Left lung (tissue), 14 donors: ENCODE data around the gene IL27RA. TPM values are rescaled to one million over a fixed set of nuclear protein-coding genes. Genes with fewer than 3 reads are reported as not detected.
A peak's percentile ranks its signal among the peaks of the same experiment; 100 is the strongest.

ENCODE experiments used
- ATAC-seq: fragments of 200-7000 bp; cut with Tn5 transposase; one replicate; pipeline ENCODE4 v1.9.1; 2020; ENCODE audit warnings: moderate library complexity
- DNase-seq, 4 donors: peaks; one replicate each; pipeline ENCODE4 v3.0.0-alpha.2; 2013 to 2020
- H3K27ac ChIP-seq, 2 donors: fragments of 200-600 bp; sonication (generic) in 1 of 2; one replicate each; pipeline versions ENCODE4 v1.5.0 to v1.8.0; 2020 to 2021
- H3K27me3 ChIP-seq, 2 donors: fragments of 200-600 bp; sonication (generic) in 1 of 2; one replicate each; pipeline versions ENCODE4 v1.5.0 to v1.8.0; 2020 to 2021
- H3K36me3 ChIP-seq, 2 donors: fragments of 200-600 bp; sonication (generic) in 1 of 2; one replicate each; pipeline versions ENCODE4 v1.5.0 to v1.8.0; 2020 to 2021
- H3K4me1 ChIP-seq, 2 donors: fragments of 200-600 bp; one replicate each; pipeline ENCODE4 v1.8.0; 2021
- H3K4me3 ChIP-seq, 2 donors: fragments of 200-600 bp; sonication (generic) in 1 of 2; one replicate each; pipeline versions ENCODE4 v1.5.0 to v1.8.0; 2020 to 2021; ENCODE audit warnings: mild to moderate bottlenecking in 1 of 2
- H3K9me3 ChIP-seq, 2 donors: fragments of 200-600 bp; sonication (generic) in 1 of 2; one replicate each; pipeline versions ENCODE4 v1.5.0 to v1.8.0; 2020 to 2021
- CTCF ChIP-seq, 2 donors: fragments of 200-600 bp; sonication (generic) in 1 of 2; IDR thresholded peaks; one replicate each; pipeline versions ENCODE4 v1.5.0 to v1.8.0; 2021; ENCODE audit warnings: antibody characterized with exemption in 2 of 2
- intact Hi-C, 2 donors: fragments of 100-400 bp; cut with DNase I; formaldehyde crosslinking; loops; one replicate each; pipeline versions ENCODE4 v1.11.2 to v1.14.2; 2022
- long read RNA-seq, 12 donors: library from polyadenylated mRNA in 2 of 12; unstranded in 2 of 12; transcript quantifications; one replicate each; pipeline ENCODE4 v2.0.0 and lab custom pipeline, GENCODE V29; 2019 to 2026
- polyA plus RNA-seq, 6 donors: library from polyadenylated mRNA; unstranded; fragments of 120-200 nt; gene quantifications; one replicate each; pipeline ENCODE4 v1.2.1, GENCODE V29; 2013; ENCODE audit not compliant: insufficient read length in 6 of 6
- total RNA-seq, 2 donors: library from RNA; stranded (reverse); fragmentation: NEBNext Ultra II Directional; extraction: Animal tissue kit (Norgen Biotek cat#: 25700); gene quantifications; one replicate each; pipeline ENCODE4 v1.2.1, GENCODE V29; 2021
- donor health status: DM: no; HTN: yes; CAD: no.
- donor health status: DM: no; HTN: no; CAD: no.

IL27RA gene
- total RNA-seq (10 to 100 TPM; 14.0 to 17.4 TPM), polyA plus RNA-seq (10 to 100 TPM in 1 of 6 donors, 1 to 10 TPM in 5; 6.7 to 11.1 (median 8.0) TPM)
- long read RNA-seq, donor 1, partial matches to known transcripts: 0 of 4 reads
- long read RNA-seq, donor 1, other reads (novel, unspliced or antisense): 0 of 4 reads
- long read RNA-seq, donor 2, partial matches to known transcripts: 0 of 2 reads
- long read RNA-seq, donor 2, other reads (novel, unspliced or antisense): 0 of 2 reads
- long read RNA-seq, donor 3, partial matches to known transcripts: 0 of 1 reads
- long read RNA-seq, donor 3, other reads (novel, unspliced or antisense): 0 of 1 reads
- long read RNA-seq, donor 4, transcript IL27RA-201 (14 exons, 2,962 nt): major isoform, 11 of 15 reads
- long read RNA-seq, donor 4, partial matches to known transcripts: 2 of 15 reads
- long read RNA-seq, donor 4, other reads (novel, unspliced or antisense): 2 of 15 reads
- long read RNA-seq, donor 5, partial matches to known transcripts: 0 of 2 reads
- long read RNA-seq, donor 5, other reads (novel, unspliced or antisense): 0 of 2 reads
- long read RNA-seq, donor 6, partial matches to known transcripts: 0 of 3 reads
- long read RNA-seq, donor 6, other reads (novel, unspliced or antisense): 0 of 3 reads
- long read RNA-seq, donor 7, partial matches to known transcripts: 0 of 1 reads
- long read RNA-seq, donor 7, other reads (novel, unspliced or antisense): 0 of 1 reads
- long read RNA-seq, donor 8, transcript IL27RA-201 (14 exons, 2,962 nt): major isoform, 6 of 6 reads
- long read RNA-seq, donor 8, partial matches to known transcripts: 0 of 6 reads
- long read RNA-seq, donor 8, other reads (novel, unspliced or antisense): 0 of 6 reads
- long read RNA-seq, donor 9: 0 reads
- long read RNA-seq, donor 10, transcript IL27RA-201 (14 exons, 2,962 nt): major isoform, 13 of 17 reads
- long read RNA-seq, donor 10, partial matches to known transcripts: 3 of 17 reads
- long read RNA-seq, donor 10, other reads (novel, unspliced or antisense): 1 of 17 reads
- long read RNA-seq, donor 11: 0 reads
- long read RNA-seq, donor 12, partial matches to known transcripts: 6 of 9 reads
- long read RNA-seq, donor 12, other reads (novel, unspliced or antisense): 0 of 9 reads

GRCh38 chr19:14031719-14032480 lies at the start of gene IL27RA:
Gene IL27RA (plus strand): TSS chr19:14031762. CDS start chr19:14031873, 111 bp downstream.
- Histone ChIP-seq H3K27me3 (peaks cover 0 to 21% of the 10 kb centered on the region in 2 donors), H3K9me3 (no peaks in the 10 kb centered on the region), H3K4me1 (peaks cover 0 to 29% of the 10 kb centered on the region in 2 donors), H3K36me3 (no peaks in the 10 kb centered on the region), H3K4me3 (peak within 1 kb of the TSS; percentile 58 to 67), H3K27ac (peak within 1 kb of the TSS; percentile 70 to 89)
- DNase-seq: peak; percentile 42 to 91 (median 74)
- peak; percentile 60 to 63 for TF ChIP-seq CTCF (IDR thresholded peaks at IDR 0.05)
- intact Hi-C loops: loop anchor here in 1 of 2 donors (10.0 kb wide), 1 partner anchor 147 kb away; no protein-coding TSS in a partner anchor
- ATAC-seq: peak; percentile 91

GRCh38 chr19:13981988-13982501 lies 49.5 kb upstream of the IL27RA start:
- Histone ChIP-seq H3K36me3 (peaks cover 0 to 25% of the 10 kb centered on the region in 2 donors), H3K27ac (no peak overlapping the region), H3K27me3 (peaks cover 0 to 6% of the 10 kb centered on the region in 2 donors), H3K4me1 (peaks cover 19 to 46% of the 10 kb centered on the region in 2 donors), H3K4me3 (no peak overlapping the region), H3K9me3 (no peaks in the 10 kb centered on the region)
- intact Hi-C loops: no loop called here
- ATAC-seq (no peak), DNase-seq (no peak)
- no peak for TF ChIP-seq CTCF (IDR thresholded peaks at IDR 0.05)

GRCh38 chr19:13982773-13983172 lies 48.8 kb upstream of the IL27RA start:
- DNase-seq (no peak), ATAC-seq (no peak)
- intact Hi-C loops: no loop called here
- H3K4me1 ChIP-seq: peaks cover 25 to 54% of the 10 kb centered on the region in 2 donors
- H3K4me3 ChIP-seq: no peak overlapping the region
- no peak for TF ChIP-seq CTCF (IDR thresholded peaks at IDR 0.05)
- no peaks in the 10 kb centered on the region for H3K9me3 ChIP-seq
- peaks cover 0 to 6% of the 10 kb centered on the region in 2 donors for H3K27me3 ChIP-seq
- peaks cover 0 to 25% of the 10 kb centered on the region in 2 donors for H3K36me3 ChIP-seq
- H3K27ac ChIP-seq: no peak overlapping the region

- H3K36me3 ChIP-seq: peaks cover 0 to 25% of the 10 kb centered on the region in 2 donors
- no peak for ATAC-seq
- intact Hi-C loops: no loop called here
- no peak for DNase-seq
- H3K27me3 ChIP-seq: peaks cover 0 to 6% of the 10 kb centered on the region in 2 donors
- H3K27ac ChIP-seq: no peak overlapping the region
- H3K9me3 ChIP-seq: no peaks in the 10 kb centered on the region
- TF ChIP-seq CTCF (IDR thresholded peaks at IDR 0.05): no peak
- no peak overlapping the region for H3K4me3 ChIP-seq
- peaks cover 25 to 54% of the 10 kb centered on the region in 2 donors for H3K4me1 ChIP-seq
Measured at GRCh38 chr19:13983213-13983889, 48.2 kb upstream of the IL27RA start.
